NCI-H2107 treated with DMSO at 0.1 percent for 48 hours (cell line): ENCODE results near the gene PGLYRP3.

Experiments used
- DNase-seq: peaks from one replicate; lab custom pipeline; 2025; ENCODE audit not compliant: unreplicated experiment; lab: John Stamatoyannopoulos, UW

Gene PGLYRP3

GRCh38 chr1:153261281-153262069 is 51.3 kb downstream of the PGLYRP3 start:
- DNase-seq, result no peak

DNA sequence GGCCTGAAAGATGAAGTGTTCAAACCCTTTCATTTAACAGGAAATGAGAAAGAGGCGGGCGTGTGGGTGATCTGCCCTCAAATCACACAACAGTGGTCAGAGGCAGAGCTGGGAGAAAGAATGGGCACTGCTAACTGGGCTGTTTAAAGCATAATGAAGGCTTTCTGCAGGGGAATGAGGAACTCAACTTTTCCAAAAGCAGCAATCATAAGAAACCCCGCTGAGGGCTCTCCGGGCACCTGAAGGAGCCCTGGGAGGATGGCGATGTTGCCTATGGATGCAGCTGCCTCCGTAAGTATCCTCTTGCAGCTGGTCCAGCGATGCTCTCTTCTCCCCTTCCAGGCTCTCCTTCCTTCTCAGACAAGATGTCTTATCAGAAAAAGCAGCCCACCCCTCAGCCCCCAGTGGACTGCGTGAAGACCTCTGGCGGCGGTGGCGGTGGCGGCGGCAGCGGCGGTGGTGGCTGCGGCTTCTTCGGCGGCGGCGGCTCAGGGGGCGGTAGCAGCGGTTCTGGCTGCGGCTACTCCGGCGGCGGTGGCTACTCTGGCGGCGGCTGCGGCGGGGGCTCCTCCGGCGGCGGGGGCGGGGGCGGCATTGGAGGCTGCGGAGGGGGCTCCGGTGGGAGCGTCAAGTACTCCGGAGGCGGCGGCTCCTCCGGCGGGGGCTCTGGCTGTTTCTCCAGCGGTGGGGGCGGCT is 52.0 kb downstream of the PGLYRP3 start:
- DNase-seq, result no peak

- no peak for DNase-seq
These were observed 53.4 kb downstream of the PGLYRP3 start, which contains the start of gene LORICRIN for GRCh38 chr1:153259387-153259786. TSS of gene LORICRIN (plus strand) at chr1:153259687. CDS start at chr1:153260950, 1,263 bp downstream.

DNA sequence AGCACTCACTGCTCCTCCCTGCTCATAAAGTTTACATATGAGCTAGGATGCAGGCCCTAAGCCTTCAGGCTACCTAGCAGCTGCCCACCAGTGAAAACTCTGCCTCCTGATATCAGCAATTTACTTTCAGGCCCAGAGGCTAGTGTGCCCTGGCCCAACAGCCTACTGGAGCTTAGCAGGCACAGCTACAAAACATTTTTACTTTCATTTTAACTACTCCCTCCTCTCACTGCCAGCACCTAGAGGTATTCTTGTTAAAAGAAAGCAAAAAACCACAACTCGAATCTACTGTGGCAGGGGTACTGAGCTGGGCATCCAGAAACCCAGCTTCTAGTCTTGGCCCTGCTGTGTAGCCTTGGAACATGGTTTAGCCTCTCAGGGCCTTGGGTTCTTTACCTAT is 59.1 kb downstream of the PGLYRP3 start:
- no peak for DNase-seq

GRCh38 chr1:153253076-153253475 is 59.7 kb downstream of the PGLYRP3 start:
- no peak for DNase-seq

DNA sequence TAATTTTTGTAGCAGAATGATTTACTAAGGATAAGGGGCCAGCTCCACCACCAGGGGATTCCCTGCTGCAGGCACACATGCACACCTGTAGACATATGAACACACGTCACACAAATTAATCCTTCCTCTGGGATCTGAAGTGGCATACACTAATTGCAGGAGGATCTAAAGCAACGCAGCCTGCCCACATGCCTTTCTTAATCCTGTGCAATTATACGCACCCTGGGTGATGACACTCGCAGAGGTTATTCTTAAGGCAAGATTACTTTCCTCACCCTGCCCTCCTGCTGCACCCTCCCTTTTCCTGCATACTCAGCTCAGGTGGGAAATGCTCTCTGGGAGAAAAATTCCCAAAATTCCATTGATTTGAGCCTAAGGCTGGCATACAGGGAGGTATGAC is 60.8 kb downstream of the PGLYRP3 start:
- no peak for DNase-seq

DNA sequence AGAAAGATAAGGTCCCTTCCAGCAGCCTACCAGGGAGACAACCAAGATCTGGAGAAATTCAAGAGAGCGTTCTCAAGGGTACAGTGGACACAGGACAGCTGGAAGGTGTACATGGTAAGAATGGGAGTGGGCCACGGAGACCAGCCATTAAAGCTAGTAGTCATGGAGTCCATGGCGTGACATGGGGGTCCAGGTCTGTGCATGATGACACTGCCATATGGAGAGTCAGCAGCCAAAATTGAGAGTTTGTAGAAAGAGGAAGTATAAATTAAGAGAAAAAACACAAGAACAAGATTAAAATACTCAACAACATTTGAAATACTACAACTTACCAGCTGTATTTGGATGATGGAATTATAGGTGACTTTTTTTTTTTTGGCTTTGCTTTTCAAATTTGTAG is 61.2 kb downstream of the PGLYRP3 start:
- no peak for DNase-seq

- no peak for DNase-seq
These were observed 61.7 kb downstream of the PGLYRP3 start for GRCh38 chr1:153251087-153251486.

- DNase-seq, result no peak
These were observed 62.6 kb downstream of the PGLYRP3 start for GRCh38 chr1:153250166-153250565.

DNA sequence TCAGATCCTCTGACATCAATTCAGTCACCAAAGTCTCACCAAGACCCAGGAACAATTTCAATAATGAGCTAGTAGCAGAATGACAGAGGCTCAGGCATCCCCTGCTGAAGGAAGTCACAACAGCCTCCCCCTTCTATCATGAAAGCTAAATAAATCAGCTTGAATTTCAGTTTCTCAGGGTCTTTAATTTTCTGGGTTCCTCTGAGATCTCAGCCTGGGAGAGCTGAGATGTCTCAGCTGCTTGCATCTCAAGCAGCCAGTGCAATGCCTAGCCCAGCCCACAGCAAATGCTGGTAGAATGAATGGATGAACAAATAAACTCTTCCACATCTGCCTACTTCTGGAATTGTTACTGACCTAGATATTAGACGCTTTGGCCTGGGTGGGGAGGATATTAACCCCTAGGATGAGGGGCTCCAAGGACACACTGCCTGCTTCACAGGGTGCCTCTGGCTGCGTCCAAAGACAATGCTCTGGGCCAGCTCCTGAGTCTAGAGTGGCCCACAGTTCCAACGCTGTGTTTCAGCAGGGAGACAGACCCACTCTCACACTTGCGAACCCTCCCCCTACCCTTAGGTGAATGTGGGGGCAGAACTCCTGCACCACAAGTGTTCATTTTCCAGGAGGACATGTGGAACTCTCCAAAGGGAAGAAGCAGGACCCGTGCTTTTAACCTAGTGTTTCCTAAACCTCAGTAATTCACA is 64.4 kb downstream of the PGLYRP3 start:
- DNase-seq, result no peak
